Panc1 (cell line): ENCODE results near the gene SHB.

ENCODE experiments used
- POLR2AphosphoS5 ChIP-seq: IDR thresholded peaks from 2 replicates; pipeline ENCODE4 v1.6.1; 2012; ENCODE audit warnings: mild to moderate bottlenecking, low read depth, low read length, moderate library complexity
- SIN3A ChIP-seq: IDR thresholded peaks from 2 replicates; pipeline ENCODE4 v1.6.1; 2012; ENCODE audit warnings: low read depth, mild to moderate bottlenecking, low read length, moderate library complexity, borderline replicate concordance; ENCODE audit not compliant: insufficient read depth
- TCF7L2 ChIP-seq: IDR thresholded peaks from 2 replicates; pipeline ENCODE4 v1.6.1; 2011; ENCODE audit warnings: mild to moderate bottlenecking, low read depth, low read length, inconsistent platforms
- TF ChIP-seq, protein P1 (sequence below): fragments of 450-650 bp; IDR thresholded peaks from 2 replicates; pipeline ENCODE4 v1.5.1; 2017; ENCODE audit warnings: mild to moderate bottlenecking
- TF ChIP-seq, protein P2 (sequence below), 2 experiments: IDR thresholded peaks; 2 replicates each; pipeline ENCODE4 v1.6.1; 2011 to 2012; ENCODE audit warnings: low read depth in 2 of 2, control low read depth in 1 of 2, low read length in 1 of 2, mild to moderate bottlenecking in 1 of 2, moderate library complexity in 1 of 2; ENCODE audit not compliant: insufficient read depth in 1 of 2

GRCh38 chr9:37963936-37964739 lies 104.9 kb downstream of the SHB start:
- TF ChIP-seq, protein P1, sequence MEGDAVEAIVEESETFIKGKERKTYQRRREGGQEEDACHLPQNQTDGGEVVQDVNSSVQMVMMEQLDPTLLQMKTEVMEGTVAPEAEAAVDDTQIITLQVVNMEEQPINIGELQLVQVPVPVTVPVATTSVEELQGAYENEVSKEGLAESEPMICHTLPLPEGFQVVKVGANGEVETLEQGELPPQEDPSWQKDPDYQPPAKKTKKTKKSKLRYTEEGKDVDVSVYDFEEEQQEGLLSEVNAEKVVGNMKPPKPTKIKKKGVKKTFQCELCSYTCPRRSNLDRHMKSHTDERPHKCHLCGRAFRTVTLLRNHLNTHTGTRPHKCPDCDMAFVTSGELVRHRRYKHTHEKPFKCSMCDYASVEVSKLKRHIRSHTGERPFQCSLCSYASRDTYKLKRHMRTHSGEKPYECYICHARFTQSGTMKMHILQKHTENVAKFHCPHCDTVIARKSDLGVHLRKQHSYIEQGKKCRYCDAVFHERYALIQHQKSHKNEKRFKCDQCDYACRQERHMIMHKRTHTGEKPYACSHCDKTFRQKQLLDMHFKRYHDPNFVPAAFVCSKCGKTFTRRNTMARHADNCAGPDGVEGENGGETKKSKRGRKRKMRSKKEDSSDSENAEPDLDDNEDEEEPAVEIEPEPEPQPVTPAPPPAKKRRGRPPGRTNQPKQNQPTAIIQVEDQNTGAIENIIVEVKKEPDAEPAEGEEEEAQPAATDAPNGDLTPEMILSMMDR = no peak
- TF ChIP-seq POLR2AphosphoS5 (no peak), TCF7L2 (no peak), SIN3A (no peak)
- TF ChIP-seq, protein P2, sequence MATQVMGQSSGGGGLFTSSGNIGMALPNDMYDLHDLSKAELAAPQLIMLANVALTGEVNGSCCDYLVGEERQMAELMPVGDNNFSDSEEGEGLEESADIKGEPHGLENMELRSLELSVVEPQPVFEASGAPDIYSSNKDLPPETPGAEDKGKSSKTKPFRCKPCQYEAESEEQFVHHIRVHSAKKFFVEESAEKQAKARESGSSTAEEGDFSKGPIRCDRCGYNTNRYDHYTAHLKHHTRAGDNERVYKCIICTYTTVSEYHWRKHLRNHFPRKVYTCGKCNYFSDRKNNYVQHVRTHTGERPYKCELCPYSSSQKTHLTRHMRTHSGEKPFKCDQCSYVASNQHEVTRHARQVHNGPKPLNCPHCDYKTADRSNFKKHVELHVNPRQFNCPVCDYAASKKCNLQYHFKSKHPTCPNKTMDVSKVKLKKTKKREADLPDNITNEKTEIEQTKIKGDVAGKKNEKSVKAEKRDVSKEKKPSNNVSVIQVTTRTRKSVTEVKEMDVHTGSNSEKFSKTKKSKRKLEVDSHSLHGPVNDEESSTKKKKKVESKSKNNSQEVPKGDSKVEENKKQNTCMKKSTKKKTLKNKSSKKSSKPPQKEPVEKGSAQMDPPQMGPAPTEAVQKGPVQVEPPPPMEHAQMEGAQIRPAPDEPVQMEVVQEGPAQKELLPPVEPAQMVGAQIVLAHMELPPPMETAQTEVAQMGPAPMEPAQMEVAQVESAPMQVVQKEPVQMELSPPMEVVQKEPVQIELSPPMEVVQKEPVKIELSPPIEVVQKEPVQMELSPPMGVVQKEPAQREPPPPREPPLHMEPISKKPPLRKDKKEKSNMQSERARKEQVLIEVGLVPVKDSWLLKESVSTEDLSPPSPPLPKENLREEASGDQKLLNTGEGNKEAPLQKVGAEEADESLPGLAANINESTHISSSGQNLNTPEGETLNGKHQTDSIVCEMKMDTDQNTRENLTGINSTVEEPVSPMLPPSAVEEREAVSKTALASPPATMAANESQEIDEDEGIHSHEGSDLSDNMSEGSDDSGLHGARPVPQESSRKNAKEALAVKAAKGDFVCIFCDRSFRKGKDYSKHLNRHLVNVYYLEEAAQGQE (IDR thresholded peaks at IDR 0.05; ENCODE audit: insufficient read depth in 1 of 2, low read depth in 2 of 2, low read length in 1 of 2) = no peak
